DMS53 treated with DMSO at 0.1 percent for 48 hours (cell line): ENCODE measurements around the gene OOSP3.
"Not testable (repeated sequence)": the region's sequence is repeated elsewhere in the genome, so short reads cannot be mapped to it uniquely, and the experiment has no call there.

ENCODE experiments used
- DNase-seq: peaks from one replicate; lab custom pipeline; 2025; ENCODE audit not compliant: unreplicated experiment; lab: John Stamatoyannopoulos, UW

OOSP3 gene

DNA sequence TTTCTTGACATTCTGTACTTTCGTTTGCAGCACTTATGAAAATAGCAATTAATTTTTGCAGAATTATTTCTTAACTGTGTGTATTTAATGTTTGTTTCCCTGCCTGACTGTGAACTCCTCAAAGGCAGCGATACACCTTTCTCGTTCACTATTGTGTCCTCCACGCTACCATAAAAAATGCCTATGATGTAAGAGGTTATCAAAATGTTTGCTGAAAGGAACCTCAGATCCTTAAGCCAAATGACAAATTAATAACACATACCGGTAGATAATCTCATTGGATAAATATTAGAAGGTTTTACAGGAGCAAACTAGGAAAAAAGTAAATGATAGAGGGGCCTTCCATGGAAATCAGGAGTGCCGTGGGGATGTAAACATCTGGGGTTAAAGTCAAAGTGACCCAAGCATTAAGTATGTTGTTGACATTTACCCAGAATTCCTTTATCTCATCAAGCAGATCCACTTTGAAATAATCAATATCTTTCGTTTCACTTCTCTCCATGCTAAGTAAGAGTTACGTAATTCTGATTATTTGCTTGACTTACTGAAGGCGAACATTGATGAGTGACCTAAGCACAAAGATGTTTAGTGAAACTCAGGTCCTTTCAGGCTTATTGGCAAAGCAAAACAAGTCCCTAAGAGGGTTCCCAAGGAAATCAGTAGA is 2.6 kb upstream of the OOSP3 start:
- DNase-seq: no peak

DNA sequence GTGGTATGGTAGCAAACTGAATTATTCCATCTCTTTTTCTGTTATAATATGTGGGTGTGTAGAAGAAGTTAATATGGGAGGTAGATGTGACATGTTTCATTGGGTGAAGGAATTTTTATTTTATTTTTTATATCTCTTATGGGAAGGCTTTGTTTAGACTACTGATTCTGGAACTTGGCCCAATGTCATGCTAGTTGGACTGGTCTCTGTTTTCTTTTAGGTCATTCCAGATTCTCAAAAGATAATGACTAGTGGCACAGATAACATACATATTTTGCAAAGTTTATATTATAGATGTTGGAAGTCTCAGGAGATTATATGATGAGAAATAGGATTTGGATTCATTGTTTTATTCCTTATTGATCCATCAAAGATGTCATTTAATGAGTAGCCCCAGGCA is 1.3 kb upstream of the OOSP3 start:
- no peak for DNase-seq

DNA sequence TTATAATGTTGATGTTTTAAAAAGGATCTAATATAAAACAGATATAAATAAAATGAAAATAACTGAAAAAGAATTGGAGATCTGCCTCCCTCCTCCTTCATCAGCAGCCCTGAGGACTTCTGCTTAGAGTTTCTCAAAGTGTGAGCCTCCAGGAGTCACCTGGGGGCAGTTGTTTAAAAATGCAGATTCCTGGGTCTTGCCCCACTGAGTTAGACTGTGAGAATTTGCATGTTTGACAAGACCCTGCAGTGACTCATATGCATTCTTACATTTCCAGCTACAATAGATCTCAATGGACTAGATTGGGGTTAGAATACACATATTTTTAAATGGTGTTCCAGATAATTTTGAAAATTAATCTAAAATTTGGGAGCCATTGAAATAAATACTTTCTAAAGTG is 798 bp upstream of the OOSP3 start:
- DNase-seq: no peak

DNA sequence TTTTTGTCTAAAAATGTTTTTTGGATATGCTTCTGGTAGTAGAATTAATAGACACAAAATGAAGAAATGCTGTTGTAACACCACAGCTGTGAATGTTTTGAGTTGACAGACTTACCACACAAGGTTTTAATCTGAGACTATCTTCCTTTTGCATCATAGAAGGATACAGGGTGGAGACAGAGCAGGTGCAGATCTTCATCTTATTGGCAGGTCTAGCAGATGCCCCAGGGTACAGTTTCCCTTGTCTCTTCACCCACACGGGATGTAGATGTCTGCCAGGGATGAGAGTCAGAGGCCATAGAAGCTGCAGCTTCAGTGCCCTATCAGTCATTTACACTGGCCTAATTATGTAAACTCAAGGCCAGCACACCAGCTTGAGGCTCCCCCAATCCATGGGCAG is 985 bp downstream of the OOSP3 start:
- no peak for DNase-seq

DNA sequence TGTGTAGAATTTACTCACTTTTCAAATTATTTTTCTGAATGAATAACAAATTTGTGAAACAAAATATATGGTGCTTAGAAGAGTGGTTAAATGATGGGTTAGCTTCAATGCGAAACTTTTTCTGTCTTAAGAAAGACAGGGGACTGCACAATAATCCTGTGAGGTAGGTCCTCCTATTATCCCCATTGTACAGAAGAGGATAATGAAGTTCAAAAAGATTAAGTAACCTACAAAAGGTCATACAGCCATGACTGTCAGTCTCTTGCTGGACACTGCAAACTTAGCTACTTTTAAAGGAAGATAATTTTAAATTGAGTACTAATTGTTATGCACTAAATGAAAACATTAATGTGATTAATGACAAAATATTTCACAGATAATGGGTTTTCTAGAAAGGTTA is 5.0 kb downstream of the OOSP3 start:
- no peak for DNase-seq

DNA sequence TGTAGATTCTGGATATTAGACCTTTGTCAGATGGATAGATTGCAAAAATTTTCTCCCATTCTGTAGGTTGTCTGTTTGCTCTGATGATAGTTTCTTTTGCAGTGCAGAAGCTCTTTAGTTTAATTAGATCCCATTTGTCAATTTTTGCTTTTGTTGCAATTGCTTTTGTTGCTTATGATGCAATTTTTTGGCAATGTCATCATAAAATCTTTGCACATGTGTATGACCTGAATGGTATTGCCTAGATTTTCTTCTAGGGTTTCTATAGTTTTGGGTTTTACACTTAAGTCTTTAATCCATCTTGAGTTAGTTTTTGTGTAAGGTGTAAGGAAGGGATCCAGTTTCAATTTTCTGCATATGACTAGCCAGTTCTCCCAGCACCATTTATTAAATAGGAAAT is 8.6 kb downstream of the OOSP3 start:
- DNase-seq: not testable (repeated sequence)

DNA sequence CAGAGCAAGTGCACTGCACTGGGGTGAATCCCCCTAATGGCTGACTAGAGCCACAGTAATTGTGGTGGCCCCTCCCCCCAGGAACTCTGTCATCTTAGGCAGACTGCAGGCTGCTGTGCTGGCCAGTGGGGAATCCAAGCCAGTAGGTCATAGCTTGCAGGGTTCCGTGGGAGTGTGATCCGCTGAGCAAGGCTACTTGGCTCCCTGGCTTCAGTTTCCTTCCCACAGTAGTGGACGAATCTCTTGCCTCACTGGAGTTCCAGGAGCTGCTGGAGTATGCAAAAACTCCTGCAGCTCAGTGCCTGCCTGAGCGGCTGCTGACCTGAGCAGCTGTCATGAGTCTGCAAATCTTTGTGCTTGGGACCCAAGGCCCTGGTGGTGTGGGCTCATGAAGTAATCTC is 13.2 kb downstream of the OOSP3 start:
- DNase-seq: no peak

DNA sequence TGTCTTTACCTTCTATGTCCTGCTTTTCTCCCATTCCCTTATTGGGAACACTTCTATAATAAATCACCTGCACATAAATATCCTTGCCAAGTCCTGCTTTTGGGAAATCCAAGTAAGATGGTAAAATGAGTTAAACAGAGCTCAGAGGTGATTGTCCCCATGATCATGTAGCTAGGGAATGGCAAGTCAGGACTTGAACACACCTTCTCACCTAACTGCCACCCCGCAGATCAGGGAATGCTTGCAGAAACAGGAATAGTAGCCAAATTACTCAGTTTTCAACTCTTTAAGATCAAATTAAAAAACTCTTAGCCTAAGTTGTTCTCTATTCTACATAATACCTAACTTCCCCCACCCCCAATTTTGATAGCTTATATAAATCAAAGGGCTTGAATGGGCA is 16.0 kb downstream of the OOSP3 start:
- DNase-seq: no peak

DNA sequence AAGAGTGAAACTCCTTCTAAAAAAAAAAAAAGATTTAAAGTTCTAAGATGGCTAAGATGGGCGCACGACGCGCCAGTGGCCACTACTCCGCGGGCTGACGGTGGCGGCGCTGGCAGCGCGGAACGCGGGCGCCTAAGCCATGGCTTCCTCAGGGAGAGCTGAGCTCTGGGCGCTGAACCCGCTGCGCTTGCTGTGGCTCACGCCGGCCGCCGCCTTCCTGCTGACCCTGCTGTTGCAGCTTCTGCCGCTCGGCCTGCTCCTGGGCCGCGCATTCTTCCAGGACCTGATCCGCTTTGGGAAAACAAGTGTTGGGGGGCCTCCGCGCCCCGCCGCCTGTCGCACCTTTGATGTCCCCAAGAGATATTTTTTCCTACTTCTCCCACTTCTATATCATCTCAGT is 19.5 kb downstream of the OOSP3 start:
- no peak for DNase-seq

DNA sequence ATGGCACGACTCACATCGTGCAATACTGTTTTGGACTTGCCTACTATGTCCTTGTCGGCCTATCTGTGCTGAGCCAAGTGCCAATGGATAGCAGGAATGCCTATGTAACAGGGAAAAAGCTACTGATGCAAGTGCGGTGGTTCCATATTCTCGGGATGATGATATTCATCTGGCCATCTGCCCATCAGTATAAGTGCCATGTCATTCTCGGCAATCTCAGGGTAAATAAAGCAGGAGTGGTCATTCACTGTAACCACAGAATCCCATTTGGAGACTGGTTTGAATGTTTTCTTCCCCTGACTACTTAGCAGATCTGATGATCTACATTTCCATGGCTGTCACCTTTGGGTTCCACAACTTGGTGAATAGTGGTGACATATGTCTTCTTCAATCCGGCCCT is 20.1 kb downstream of the OOSP3 start:
- DNase-seq: no peak

DNA sequence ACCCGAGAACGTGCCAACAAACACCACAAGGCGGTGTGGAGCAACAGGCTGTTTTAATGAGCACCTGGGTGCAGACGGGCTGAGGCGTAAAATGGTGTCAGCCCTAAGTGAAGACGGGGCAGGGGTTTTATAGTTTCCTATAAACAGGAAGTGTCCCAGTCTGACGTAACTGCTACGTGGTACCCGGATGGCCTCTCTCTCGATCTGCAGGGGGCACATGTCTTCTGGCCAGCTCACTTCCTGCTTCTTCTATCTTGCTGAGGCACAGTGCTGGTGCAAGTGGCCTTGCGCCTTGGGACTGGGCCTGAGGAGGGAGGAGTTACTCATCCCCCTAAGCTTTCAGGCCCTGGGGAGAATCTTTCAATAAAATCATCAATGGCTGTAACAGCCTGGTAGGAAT is 20.9 kb downstream of the OOSP3 start:
- no peak for DNase-seq

DNA sequence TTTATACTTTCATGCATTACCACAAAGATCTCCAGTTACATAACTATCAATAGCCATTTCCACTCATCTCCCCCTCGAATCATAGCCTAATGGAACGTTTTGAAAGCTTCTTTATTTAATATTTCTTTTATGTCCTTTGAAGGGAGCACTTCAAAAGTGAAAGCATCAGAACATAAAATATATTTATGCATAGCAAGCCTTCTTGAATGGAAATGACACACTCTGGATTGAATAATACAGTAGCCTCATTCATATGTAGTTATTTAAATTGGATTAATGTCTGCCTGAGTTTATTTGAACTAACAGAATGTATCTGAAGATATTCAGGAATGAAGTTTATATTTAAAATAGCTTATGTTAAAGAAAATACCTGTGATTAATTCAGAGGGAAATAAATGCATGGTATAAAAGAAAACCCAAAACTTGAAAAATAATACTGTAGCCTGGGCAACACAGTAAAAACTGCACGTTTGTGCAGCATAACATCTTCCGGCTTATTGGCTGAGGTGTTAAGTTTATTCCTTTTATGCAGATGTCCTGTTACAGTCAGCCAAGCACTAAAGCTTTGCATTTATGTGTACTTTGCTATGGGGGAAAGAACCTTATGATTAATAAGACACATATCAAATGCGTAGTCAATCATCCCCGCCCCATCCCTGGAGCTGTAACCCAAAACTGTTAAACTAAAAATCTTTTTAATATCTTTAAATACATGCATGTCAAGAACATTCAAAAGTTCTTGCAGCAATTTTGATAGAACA is 22.0 kb downstream of the OOSP3 start:
- no peak for DNase-seq

DNA sequence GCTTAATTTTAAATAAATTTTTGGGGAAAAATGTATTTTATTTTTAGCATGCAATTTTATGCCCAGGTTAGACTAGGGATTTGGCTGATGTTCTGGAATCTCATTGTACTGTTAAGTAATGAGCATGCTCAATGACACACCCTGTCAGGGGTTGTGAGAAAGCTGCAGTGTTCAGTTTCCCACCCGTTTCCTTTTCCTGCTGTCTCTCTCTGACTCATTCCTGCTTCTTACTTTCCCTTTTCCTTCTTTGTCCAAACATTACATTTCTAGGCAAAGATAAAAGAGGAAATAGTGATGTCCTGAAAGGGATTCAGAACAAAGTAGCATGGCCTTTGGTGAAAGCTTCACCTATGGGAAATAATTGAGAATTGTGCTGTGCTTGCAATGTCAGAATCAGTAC is 22.7 kb downstream of the OOSP3 start:
- no peak for DNase-seq

DNA sequence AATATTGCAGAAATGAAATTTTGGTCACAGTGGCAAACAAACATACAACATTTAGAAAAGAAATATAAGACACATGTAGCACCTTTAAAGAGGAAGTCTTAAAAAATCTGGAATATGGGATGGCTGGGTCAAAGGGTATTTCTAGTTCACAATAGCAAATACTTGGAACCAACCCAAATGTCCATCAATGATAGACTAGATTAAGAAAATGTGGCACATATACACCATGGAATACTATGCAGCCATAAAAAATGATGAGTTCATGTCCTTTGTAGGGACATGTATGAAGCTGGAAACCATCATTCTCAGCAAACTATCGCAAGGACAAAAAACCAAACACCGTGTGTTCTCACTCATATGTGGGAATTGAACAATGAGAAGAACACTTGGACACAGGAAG is 25.0 kb downstream of the OOSP3 start:
- DNase-seq: not testable (repeated sequence)

DNA sequence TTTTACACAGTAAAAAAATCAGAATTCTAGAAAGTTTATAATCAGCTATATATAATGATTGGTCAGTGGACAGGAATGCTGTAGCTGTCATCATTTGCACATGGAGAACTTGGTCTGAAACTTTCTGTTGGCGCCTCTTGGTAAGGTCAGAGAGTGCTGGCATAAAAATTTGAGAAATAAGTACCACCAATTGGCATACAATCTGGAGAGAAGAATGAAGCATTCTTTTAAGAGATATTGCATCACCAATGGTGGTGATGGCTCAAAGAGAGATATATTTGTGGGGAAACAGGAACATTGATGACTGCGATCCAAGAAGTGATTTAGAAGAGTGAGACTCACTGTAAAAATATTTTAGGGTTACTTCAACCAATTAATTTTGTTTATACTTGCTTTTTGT is 39.9 kb downstream of the OOSP3 start:
- no peak for DNase-seq

DNA sequence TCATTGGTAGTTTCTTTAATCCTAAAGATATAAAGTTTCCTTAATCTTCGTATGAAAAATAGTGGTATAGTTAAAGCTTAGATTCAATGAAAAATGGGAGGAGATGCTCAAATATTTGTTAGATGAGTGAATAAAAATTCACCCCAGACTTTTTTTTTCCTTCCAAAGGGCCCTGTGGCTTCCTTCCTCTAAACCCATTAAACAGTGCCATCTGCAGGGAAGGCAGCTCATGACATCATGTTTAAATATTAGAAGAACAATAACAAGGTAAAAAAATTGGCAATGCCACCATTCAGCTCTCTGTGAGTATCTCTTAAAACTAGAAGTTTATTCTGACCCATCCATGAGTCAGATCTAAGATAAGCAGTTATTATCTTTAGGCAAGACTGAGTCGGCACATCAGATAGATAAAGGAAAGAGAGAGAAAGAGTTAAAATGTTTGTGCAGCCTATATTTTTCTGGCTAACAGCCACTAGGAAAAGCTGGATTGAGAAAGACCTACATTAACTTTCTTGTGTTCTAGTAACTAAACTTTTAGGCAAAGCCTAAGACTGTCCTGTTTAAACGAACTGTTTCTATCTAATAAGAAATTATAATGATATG is 40.5 kb downstream of the OOSP3 start:
- DNase-seq: peak; percentile 42

DNA sequence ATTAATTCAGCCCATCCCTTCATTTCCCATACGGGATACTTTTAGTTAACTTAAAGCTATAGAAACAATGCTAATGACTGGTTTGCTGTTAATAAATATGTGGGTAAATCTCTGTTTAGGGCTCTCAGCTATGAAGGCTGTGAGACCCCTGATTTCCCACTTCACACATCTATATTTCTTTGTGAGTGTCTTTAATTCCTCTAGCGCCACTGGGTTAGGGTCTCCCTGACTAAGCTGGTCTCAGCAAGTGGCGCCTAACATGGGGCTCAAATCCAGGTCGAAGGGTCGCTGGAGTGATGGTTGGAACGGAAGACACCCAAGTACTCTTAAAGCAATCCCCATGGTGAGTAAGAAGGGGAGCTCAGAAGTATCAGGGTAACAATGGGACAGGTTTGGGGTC is 45.2 kb downstream of the OOSP3 start:
- DNase-seq: no peak

DNA sequence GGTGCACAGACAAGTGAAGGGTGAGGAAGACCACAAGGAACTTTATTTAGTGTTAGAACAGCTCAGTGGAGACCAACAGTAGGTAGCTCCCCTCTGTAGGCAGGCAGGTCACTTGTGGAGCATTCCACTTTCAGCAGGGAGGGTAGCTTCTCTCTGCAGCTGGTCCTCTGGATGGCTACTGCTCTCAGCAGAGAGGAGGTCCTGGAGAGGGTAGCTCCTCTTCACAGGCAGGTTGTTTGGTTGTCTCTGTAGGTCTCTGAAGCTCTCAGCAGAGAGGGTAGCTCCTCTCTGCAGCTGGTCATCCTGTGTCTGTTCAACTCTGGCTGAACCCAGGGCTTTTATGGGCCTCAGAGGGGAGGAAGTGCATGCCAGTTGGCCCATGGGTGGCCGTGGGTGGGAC is 53.1 kb downstream of the OOSP3 start:
- DNase-seq: no peak

DNA sequence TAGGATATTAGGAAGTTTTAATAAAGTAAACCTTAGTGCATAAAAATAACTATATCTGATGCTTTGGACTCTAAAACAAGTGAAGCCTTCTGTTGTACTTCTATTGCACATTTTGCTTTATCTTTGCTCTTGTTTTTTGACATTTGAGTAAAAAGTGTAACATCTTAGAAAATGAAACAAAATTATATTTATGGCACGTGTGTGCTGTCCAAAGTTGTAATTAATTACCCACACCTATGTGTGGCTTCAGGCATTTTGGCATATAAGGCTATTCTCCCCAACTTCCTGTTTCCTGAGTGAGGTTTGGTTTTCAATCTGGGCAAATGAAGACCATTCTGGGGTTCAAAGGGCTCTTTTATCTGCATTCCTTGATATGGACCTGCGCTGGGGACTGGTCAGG is 59.5 kb downstream of the OOSP3 start, which contains the start of gene OOSP1:
Gene OOSP1 (plus strand): TSS at position 301 of the 400 bp plus-strand sequence. CDS start 23 bp downstream, at position 324.
- DNase-seq: no peak

DNA sequence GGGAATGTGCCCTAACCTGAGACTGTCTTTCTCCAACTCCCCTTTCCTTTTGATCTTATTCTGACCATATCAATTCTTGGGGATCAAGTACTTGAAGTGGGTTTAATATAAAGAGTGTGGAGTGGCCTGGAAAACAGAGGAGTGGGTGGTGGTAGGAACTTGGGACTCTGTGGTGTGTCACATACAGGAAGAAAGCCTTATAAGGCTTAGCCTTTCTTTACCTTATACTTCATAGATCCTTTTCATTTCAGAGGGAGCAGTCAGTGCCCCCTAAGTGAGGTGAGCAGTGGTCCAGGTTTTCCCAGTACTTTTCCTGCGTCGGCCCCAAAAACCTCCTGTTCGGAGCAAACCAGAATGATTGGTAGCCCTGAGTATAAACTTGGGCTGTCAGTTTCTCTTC is 60.1 kb downstream of the OOSP3 start:
- DNase-seq: no peak

DNA sequence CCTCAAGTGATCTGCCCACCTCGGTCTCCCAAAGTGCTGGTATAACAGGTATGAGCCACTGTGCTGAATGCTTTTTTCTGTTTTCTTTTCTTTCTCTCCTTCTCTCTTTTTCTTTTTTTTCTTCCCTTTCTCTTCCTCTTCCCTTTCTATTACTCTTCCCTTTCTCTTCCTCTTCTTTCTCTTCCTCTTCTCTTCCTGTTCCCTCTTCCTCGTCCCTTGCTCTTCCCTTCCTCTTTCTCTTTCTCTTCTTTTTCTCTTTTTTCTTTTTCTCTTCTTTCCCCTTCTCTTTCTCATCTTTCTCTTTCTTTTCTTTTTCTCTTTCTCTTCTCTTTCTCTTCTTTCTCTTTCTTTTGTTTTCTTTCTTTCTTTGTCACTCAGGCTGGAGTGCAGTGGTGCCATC is 60.9 kb downstream of the OOSP3 start:
- DNase-seq: no peak

DNA sequence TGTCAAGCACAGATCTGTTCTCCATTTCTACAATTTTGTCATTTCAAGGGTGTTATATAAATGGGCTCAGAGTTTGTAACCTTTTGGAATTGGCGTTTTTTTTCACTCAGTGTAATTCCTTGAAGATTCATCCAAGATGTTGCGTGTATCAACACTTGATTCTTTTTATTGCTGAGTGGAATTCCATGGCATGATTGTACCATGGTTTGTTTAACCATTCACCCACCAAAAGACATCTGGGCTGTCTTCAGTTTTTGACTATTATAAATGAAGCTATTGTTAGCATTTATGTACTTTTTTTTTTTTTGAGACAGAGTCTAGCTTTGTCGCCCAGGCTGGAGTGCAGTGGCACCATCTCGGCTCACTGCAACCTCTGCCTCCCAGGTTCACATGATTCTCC is 62.5 kb downstream of the OOSP3 start:
- DNase-seq: no peak
